GM06990 (cell line): ENCODE data around the gene TNRC18.
A peak's percentile ranks its signal among the peaks of the same experiment; 100 is the strongest.

ENCODE experiments used
- DNase-seq: peaks from one replicate; pipeline ENCODE4 v3.0.0-alpha.2; 2011; ENCODE audit not compliant: insufficient read length; ENCODE audit errors: extremely low read depth
- H3K27me3 ChIP-seq: replicated peaks from 2 replicates; pipeline ENCODE4 v1.6.0; 2011; ENCODE audit warnings: low read length; ENCODE audit not compliant: control insufficient read depth, insufficient read depth
- H3K36me3 ChIP-seq: 2 replicates; pipeline ENCODE4 v1.5.1; 2011; ENCODE audit warnings: low read length; ENCODE audit not compliant: control insufficient read depth, insufficient read depth
- H3K4me3 ChIP-seq: replicated peaks from 2 replicates; pipeline ENCODE4 v1.5.1; 2011; ENCODE audit warnings: low read depth, mild to moderate bottlenecking, control low read depth, low read length
- CTCF ChIP-seq: IDR thresholded peaks from 2 replicates; pipeline ENCODE4 v1.5.1; 2011; ENCODE audit warnings: low read length, control low read depth, mild to moderate bottlenecking, inconsistent platforms; ENCODE audit not compliant: insufficient read depth, poor library complexity, severe bottlenecking

TNRC18 gene

DNA sequence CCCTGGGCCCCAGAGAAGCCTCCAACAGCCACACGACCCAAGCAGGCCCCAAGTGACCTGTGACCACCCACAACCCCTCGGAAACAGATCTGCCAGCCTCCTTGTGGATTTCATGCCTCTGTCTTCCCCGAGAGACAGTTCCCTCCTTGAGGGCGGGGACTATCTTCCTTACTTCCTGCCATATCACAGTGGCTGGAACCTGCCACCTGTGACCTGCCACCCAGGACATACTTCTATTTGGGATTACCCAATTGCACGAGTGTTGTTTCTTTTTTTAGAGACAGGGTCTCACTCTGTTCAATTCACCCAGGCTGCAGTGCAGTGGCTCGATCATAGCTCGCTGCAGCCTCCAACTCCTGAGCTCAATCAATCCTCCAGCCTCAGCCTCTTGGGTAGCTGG is 25.9 kb downstream of the TNRC18 start:
- Histone ChIP-seq H3K4me3 (peak overlapping the region; percentile 78), H3K36me3 (peaks cover 8% of the 10 kb centered on the region), H3K27me3 (no peaks in the 10 kb centered on the region)
- DNase-seq = no peak
- no peak for TF ChIP-seq CTCF

- TF ChIP-seq CTCF = no peak
- H3K36me3 ChIP-seq = peaks cover 8% of the 10 kb centered on the region
- H3K4me3 ChIP-seq = peak overlapping the region; percentile 78
- peak; percentile 91 for DNase-seq
- H3K27me3 ChIP-seq = no peaks in the 10 kb centered on the region
Measured at GRCh38 chr7:5396999-5397663, 26.5 kb downstream of the TNRC18 start.

DNA sequence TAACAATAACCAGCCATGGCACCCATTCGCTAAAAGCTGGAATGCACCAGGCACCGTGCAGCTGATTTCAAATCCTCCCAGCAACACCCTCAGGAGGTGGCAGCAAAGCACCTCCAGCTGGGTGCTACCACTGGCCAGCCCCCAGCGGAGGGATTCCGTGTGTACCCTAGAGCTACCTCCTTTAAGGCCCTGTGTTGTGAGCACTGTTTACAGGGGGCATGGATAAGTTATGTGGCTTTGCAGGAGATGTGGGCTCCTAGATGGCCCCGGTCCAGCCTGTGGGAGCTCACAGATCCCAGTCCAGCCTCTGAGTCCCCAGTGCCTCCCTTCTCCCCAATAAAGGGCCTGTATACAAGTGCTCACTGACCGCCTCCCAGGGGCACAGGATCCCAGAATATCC is 27.1 kb downstream of the TNRC18 start:
- H3K27me3 ChIP-seq = no peaks in the 10 kb centered on the region
- peak overlapping the region; percentile 78 for H3K4me3 ChIP-seq
- DNase-seq = peak; percentile 61
- peak; percentile 41 for TF ChIP-seq CTCF
- peaks cover 8% of the 10 kb centered on the region for H3K36me3 ChIP-seq

DNA sequence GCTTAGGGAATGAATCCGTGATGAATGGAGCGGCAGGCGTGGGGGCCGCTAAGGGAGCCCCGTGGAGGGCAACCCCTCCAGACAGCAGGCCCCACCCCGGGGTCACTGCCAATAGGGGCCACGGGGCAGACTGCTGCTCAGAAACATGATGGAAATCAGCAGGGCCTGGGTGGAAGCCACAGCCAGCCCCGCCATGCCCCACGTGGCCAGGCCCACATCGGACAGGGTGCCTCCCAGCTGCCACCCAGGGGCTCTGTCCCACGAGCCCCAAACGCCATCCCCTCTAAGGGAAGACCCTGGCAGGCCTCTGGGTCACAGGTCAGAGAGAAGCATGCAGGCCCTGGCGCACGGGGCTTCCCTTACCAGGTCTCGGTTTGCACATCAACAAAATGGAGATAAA is 28.4 kb downstream of the TNRC18 start:
- Histone ChIP-seq H3K36me3 (peaks cover 14% of the 10 kb centered on the region), H3K4me3 (no peak overlapping the region), H3K27me3 (no peaks in the 10 kb centered on the region)
- TF ChIP-seq CTCF = no peak
- no peak for DNase-seq

- no peaks in the 10 kb centered on the region for H3K27me3 ChIP-seq
- peaks cover 16% of the 10 kb centered on the region for H3K36me3 ChIP-seq
- no peak for DNase-seq
- no peak overlapping the region for H3K4me3 ChIP-seq
- TF ChIP-seq CTCF = no peak
Measured at GRCh38 chr7:5394264-5395105, 29.1 kb downstream of the TNRC18 start.

GRCh38 chr7:5393748-5394147 is 29.9 kb downstream of the TNRC18 start:
- Histone ChIP-seq H3K4me3 (no peak overlapping the region), H3K36me3 (peaks cover 18% of the 10 kb centered on the region), H3K27me3 (no peaks in the 10 kb centered on the region)
- TF ChIP-seq CTCF = no peak
- DNase-seq = no peak
